Femur (tissue), 1 donor: ENCODE measurements around the gene BBX.

ENCODE experiments used
- DNase-seq: peaks from one replicate; pipeline ENCODE4 v3.0.0-alpha.2; 2017

Gene BBX

DNA sequence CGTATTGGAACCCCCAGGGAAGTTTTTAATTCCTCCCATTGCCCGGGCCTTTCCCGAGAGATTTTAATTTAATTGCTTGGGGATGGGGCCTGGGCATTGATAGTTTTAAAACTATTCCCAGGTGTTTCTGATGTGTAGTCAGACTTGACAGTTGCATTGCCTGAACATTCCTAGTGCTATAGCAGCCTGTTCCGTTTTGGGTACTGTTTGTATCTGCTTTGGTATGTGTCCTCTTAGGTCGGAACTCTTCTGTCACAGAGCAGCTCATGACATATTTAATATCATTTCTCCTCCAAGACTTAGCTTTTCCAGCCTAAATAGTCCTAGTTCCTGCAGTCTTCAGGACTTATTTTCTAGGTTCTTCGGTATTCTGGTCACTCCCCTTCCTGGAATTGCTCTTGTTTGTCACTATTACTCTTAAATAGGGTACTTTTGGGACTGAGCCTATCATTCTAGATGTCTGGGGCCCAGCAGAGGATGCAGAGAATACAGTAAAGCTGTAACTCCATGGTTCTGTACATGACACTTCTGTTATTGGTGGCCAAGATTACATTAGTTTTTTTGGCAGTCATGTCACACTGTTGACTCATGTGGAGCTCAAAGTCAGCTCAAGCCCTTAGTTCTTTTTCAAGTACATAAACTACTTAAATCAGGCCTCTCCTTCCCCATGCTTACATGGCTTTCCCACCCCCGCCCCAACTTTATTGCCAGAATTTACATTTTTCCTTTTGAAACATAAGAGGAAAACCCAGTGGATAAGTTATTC is 81.5 kb downstream of the BBX start:
- DNase-seq: no peak

DNA sequence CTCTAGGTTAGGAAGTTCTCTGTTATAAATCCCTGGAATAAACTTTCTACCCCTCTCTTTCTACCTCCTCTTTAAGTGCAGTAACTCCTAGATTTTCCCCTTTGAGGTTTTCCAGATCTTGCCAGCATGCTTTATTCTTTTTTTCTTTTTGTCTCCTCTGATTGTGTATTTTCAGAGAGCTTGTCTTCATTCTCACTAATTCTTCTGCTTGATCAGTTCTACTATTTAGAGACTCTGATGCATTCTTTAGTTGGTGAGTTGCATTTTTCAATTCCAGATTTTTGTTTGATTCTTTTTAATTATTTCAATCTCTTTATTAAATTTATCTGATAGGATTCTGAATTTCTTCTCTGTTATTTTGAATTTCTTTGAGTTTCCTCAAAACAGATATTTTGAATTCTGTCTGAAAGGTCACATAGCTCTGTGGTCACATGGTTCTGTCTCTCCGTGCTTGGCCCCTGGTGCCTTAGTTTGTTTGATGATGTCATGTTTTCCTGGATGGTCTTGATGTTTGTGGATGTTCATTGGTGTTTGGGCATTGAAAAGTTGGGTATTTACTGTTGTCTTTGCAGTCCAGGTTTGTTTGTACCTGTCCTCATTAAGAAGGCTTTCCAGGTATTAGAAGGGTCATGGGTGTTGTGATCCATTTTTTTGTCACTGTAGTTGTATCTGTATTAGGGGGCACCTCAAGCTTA is 89.2 kb downstream of the BBX start:
- no peak for DNase-seq

DNA sequence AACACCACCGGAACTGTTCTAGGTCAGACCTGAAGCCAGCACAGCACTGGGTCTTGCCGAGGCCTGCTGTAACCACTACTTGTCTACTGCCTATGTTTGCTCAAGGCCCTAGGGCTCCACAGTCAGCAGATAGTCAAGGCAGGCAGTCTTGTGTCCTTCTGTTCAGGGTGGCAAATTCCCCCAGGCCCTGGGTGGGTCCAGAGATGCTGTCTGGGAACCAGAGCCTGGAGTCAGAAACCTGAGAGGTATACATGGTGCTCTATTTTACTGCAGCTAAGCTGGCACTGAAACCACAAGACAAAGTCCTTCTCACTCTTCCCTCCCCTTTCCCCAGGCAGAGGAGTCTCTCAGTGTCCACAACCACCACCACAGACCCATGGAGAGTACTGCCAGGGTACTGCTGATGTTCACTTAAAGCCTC is 89.9 kb downstream of the BBX start:
- no peak for DNase-seq

DNA sequence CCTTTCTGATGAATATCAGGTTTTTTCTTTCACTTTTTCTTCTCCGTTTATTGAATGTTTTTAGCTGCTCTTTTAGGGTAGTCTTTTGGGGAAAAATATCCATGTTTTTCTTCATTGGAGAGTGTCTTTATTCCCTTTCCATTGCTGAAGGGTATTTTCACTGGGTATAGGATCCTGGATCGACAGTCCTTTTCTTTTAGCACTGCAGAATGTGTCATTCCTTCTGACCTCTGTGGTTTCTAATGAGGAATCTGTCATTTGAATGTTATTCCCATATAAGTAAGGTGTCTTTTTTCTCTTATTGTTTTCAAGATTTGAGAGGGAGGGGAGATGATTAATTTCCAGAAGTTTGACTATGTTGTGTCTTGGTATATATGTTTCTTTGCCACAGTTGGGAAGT is 96.8 kb downstream of the BBX start:
- no peak for DNase-seq

DNA sequence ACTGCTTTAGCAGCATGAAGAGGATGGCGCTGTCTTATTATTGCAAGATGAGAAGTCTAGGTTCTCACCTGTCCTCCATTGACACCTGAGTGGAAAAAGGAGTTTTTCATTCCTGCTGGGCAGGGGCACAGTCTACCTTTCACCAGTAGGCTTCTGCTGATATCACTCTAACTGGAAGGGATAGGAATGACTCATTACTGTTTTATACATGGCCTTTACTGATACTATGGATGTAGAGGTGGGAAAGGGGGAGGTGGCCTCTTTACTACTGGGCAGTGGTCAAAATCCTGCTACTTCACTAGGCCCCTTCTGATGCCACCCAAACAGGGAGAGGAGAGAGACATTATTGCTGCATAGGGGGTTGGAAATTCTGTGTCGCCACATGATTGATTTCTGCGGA is 97.8 kb downstream of the BBX start:
- DNase-seq: no peak

DNA sequence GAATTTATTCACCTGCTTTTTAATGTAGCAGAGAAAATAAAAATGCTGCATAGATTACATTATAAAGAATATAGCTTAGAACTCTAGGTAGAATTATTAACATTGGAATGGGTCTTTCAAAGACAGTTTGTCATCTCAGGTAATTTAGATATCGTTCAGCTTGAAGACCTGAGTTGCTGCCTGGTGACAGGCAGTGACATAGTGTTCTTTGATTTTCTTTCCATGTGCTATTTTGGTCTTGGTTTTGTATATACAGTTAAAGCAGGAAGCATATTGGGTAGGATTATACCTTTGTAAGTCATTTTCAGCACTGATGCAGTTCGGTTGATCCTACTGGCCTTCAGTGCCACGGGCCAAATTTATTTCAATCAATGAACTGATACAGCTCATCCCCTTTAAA is 98.7 kb downstream of the BBX start:
- DNase-seq: no peak

DNA sequence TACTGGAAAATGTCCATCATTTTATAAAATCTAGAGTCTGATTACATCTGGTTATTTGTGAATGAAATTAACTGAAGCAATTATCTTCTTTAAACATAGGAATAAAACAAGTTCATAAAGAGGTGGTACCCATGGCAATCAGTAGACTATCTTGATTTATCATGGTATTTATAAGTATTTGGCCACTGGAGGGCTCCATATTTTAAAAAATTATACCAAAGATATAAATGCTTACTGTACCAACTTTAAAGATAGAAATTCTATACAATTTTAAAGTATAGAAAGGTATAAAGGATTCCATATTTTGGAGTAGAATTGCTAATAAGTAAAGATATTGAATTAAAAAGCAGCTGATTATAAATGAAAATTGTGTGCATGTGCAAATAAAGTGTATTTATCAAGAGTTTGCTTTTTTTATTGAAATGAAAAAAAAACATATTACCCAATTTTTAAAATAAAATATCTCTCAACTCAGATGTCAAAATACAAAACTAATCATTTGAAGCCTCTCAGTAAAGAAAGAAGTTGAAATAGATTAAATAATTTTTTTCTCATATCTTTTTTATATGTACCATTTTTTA is 105.3 kb downstream of the BBX start:
- DNase-seq: no peak

DNA sequence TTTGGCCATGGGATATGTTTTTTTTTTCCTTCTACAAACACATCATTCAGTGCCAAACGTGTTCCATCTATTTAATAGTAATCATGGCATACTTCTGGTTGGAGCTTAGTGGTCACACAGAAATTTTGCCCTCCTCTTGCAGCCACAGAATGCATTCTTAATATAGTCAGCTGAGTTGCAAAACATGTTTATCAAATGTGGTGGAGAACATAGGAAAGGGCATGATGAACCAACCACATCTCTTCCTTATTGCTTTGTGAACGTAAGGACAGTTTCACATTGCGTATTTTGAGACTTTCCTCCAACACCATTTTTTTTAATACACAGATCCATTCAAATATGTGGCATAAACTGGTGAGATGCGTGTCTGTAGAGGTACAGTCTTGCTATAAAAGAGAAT is 106.8 kb downstream of the BBX start:
- no peak for DNase-seq

DNA sequence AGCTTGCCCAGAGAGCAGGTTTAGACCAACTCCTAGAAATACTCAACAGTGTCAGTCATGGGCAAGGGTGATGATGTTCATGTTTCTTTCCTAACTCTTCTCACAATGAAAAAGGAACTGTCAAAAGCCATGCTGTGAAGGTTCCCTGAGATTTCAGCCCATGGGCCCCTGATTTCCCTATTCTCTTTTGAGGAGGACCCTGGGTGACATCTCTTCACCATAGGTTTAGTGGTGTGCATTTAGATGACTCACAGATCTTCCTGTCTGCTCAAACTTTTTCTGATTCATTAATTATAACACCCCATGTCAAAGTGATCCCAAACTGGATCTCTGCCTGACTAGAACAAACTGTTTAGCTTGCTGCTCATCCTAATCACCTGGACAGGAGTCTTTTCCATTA is 108.0 kb downstream of the BBX start:
- no peak for DNase-seq

DNA sequence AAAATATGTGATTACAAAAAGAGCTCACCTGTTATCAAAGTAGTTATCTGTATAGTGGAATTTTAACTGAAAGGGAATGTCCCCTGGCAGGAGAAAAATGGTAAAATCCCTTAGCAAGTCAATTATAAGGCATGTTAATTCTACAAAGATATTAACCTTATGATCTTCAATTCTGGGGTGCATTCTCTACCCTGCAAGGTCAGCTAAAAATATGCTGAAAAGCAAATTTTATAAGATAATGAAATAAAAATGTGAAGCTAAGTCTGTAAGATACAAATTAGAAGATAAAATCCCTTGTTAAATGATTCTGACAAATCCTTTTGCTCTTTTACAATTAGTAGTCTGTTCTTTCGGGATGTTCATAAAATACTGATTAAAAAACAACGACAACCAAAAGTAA is 109.8 kb downstream of the BBX start:
- no peak for DNase-seq

DNA sequence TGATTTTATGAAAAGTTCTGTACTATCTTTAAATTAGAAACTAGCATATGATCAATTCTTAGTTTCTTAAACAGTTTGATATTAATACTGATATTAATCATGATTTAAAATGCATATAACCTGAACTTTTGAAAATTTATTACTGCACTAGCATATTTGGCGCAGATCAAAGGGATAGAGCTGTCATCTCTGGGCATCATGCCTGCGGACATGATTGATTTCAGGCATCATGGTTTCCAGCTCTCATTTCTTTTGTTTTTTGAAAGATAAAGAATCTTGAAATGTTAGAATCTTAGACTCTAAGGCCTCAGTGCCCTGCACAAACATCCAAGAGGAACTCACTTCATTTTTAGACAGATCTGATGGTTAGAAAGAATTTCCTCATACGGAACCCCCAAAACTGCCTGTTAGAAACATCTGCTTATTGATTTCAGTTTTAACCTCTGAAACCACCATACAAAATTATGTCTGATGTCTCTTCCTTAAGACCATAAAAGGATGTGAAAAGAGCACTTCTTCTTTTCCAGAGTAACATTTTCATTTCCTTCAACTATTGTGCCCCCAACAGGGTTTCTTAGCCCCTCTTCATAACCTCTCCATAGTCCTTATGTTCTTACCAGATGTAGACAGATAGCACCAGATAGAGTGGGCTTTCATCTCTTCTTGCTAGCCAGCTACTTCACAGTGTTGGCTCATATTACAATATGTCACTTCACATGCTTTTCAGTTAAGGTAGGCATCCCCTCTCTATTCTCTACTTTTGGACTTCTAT is 110.8 kb downstream of the BBX start:
- no peak for DNase-seq

DNA sequence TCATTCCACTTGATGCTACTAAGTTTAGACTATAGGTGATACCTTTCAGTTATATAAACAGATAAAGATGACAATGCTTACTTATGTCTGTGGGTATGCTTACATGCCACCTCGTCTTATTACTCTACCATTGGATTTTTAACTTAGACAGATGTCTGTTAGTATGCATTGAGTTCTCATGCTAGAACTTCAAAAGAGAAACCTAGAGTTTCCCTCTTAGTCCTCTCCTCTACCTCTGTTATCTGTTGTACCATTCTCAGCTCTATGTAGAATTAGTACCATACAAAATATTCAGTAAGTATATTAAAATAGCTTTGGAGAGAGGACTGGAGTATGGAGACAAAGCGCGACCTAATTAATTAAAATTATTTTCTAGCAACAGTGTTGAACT is 111.3 kb downstream of the BBX start:
- DNase-seq: no peak

DNA sequence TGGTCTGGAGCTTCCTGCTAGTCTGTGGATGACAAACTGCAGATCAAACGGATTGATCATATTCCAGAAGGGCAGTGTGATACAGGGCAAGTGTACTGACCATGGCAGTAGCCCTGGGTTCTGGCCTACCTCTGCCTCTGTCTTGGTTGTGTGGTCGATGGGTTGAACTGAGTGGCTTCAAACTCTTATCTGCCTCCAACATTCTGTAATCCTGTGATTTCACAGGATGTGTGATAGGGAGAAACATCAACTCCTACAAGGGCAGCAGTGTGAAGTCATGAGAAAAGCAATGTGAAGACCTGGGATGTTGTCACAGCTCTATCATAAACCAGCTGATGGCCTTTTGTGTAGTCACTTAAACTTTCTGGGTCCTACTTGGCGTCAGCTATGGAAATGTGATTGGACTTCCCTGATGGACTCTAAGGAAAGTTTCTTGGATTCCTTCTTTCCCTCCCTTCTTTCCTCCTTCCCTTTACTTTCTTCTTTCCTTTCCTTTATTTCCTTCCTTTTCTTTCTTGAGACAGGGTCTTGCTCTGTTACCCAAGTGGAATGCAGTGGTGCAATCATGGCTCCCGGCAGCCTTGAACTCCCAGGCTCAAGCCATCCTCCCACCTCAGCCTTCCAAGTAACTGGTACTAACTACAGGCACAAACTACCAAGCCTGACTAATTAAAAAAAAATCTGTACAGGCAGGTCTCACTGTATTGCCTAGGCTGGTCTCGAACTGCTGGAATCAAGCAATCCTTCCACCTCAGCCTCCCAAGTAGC is 114.8 kb downstream of the BBX start:
- DNase-seq: no peak

DNA sequence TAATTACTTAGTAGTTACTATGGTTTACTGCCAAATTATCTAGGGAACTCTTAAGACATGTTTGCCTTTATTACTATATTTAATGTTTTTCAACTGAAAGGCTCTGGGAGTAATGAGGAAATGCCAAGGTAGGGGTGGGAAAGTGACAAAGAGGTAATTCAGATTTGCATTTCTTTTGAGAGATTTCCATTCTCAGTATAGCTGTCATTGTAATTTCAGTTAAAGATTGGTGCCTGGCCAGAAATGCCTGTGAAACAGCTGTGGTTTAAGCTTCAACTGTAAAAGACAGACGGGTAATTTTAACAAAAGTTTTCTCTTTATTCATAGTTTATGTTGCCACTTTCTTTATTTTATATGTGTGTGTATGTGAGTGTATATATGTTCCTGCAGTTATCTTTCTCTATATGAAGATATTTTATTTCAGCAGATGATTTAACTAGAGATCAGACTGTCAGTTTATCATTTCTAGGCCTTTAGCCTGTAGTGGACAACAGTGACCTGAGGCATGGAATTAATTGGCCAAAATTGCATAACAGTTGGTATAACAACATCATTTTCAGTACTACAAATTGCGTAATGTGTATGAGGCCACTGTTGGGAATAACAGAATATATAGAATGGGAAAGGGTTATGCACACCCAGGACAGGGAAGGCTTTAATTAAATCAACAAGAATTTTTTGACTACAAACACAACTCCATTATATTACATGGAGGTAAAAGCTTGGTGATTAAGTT is 119.0 kb downstream of the BBX start:
- no peak for DNase-seq

DNA sequence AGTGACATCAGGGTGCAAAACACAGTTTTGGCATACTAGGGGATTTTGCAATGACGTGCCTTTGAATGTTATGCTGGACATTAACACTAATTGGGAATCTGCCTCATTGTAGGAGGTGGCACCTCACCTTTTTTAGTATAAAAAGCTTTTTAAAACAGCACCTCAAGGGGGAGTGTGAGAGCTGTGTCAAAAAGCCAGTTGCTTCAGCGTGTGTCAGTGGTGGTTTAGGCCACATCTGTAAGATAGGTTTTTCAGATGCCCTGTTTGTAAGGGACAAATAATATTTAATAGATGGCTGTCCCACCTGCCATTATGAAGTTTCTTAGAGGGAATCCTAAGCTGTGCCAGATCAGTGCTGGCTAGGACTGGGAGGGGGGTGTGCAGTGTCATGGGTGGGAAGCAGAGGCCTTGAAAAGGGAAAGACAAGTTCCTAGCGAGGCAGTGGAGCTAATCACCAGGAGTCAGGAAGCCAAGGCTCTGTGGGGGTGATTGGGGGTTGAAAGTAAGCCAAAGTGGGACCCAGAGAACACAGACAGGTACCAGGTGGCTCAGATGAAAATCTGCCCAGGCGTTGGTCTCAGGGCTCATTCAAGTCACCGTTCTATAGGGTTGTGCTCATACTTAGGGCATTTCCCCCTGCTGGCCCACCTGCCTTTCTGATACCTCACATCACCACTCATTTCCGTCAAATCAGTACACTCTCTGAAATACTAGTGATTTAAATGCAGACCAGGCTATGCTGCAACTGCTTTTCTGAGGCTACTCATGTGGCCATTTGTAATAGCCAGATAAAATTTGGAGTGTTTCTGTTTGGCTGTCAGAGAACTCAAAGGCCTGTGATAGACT is 120.5 kb downstream of the BBX start:
- no peak for DNase-seq

DNA sequence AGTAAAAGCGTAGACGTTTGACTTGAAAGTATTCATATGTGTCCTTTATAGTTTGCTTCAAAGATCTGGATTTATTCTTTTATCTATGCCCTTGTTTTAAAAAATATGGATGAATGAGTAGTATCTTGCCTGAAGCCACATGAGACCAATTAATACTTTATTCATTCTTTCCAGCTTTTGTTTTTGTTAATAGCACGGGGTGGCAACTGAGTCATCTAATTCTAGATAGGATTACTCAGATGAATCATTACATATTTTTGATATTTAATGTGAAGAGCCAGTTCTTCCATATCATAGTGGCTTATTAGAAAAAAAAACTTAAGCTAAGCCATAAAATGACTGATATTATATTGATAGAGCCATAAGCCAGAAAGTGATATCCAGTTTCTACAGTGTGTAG is 121.9 kb downstream of the BBX start:
- DNase-seq: no peak

DNA sequence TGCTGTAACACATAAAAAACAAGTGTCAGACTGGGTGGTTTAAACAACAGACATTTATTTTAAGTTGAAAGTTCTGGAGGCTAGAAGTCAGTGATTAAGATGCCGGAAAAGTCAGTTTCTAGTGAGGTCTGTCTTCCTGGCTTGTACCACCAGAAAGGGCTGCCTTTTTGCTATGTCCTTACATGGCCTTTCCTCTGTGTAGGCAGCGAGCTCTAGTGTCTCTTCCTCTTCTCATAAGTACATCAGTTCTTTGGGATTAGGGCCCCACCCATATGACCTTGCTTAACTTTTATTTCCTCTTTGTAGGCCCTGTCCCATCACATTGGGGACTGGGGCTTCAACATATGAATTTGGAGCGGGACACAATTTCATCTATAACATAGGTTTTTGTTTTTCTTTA is 128.0 kb downstream of the BBX start:
- DNase-seq: no peak

DNA sequence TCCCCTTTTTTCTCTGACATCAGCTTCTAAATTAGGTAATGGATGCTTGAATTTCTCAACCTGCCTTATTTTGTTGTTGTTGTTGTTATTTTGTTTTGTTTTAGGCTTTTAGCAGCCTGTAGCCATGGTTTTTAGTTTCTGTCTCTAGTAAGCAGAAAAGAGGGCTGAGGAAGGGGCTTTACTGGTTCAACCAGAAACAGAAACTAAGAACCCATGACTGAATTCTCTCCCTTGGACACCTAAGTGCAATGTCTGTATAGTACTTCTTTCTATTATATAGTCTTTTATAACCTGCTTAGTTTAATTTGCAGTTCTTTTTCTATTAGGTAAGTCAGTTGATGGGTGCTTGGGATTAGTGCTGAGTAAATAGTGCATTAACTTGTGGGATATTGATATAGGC is 129.0 kb downstream of the BBX start:
- DNase-seq: no peak

DNA sequence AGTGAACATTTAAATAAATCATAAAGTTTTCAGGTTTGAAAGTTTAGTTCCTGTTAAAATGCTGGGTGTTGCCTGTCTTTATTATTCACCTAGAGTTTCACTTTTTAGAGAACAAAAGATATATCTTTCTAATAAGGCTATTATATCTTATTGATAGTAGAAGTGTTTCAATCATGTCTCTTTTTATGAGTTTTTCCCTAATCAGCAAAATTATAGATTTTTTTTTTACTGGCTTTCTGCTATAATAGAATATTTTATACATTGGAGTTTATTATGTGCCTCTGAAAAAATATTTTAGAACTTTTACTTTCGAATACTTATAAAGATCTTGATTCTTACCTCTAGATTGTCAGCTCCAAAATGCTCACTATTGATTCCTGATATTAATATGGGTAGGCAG is 131.5 kb downstream of the BBX start:
- DNase-seq: no peak

DNA sequence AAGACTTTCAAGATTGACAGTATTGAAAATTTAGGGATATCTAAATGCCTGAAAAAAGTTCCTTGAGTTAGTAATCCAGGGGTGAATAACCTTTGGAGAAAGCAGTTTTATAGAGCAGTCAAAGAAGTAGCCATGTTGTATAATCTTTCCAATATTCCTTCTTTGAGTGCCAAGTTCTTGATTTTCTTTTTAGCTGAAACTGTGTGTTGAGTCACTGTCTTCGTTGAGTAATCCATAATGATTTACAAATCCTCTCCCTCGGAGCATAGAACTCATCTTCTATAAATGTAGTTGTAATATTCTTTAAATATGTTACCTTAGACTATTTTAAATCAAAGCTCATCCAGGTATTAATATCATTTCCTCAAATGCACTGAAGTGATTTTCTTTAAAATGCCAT is 135.2 kb downstream of the BBX start:
- no peak for DNase-seq

DNA sequence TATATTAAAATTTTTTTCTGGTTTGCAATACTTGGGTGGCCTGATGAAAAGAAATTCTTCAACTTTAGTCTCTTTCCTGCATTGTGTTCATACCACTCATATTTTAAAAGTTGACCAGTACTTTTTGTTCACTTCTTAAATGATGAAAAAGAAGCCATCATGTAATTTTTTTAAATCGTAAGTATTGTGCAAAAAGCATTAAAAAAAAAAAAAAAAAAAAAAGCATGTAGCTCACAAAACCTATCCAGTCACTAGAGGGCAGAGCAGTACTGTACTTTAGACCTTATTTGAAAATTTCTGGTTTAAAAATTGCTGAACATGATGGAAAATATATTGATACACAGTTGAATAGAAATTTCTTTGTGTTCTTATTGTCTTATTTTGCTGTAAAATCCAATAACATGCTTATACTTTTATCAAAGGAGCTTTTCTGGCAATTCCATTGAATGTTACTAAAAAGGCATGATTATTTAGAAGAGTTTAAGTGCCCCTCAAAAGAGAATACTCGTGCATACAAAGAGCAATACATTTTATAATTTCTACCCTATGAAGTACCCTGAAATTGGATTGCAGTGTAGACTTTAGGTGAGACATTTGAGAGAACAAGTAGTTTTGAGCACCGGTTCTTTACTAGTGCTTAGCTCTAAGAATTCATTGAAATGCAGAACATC is 137.7 kb downstream of the BBX start:
- DNase-seq: no peak
